GM12875 (cell line): Measurements from ENCODE around the gene MED15.

Source experiments
- H3K4me3 ChIP-seq: one replicate; pipeline ENCODE4 v1.5.1; 2011; ENCODE audit warnings: low read depth, low read length, control low read depth
- TF ChIP-seq, protein P1 (sequence below): IDR thresholded peaks from 2 replicates; pipeline ENCODE4 v1.5.1; 2011; ENCODE audit warnings: low read depth, mild to moderate bottlenecking, control low read depth, inconsistent platforms, low read length, moderate library complexity, borderline replicate concordance; ENCODE audit not compliant: insufficient read depth

MED15 gene

DNA sequence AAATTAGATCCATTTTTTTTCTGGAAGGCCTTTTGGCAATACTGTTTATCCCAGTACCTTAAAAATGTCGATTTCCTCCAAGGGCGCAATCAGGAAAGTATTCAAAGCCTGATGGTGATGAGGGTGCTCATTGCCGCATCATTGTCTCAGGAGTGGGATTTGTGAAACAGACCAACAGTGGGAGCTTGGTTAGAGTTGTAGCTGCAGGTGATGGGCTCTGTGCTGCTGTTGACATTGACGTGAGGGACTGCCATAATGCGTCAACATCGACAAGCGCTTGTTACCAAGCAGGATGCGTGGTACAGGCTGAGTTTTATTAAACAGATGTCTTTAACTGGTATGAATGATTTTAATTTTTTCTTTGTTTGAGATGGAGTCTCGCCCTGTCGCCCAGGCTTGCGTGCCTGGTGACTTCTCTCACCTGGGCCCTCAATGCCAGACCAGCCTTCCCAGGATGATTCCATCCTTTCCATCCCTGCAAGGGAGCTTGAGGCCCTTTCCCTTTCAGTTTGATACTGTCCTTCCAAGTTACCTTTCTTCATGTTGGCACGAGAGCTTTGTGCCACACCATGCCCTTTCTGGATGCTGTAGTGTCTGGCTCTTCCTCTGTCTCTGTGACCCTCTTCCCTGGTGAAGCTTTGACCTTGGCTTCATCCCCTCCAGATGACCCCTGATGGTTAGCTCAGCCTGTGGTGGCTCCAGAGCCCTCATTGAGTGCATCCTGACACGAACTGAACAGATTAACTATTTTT, 10.6 kb downstream of the MED15 start:
- TF ChIP-seq, protein P1, sequence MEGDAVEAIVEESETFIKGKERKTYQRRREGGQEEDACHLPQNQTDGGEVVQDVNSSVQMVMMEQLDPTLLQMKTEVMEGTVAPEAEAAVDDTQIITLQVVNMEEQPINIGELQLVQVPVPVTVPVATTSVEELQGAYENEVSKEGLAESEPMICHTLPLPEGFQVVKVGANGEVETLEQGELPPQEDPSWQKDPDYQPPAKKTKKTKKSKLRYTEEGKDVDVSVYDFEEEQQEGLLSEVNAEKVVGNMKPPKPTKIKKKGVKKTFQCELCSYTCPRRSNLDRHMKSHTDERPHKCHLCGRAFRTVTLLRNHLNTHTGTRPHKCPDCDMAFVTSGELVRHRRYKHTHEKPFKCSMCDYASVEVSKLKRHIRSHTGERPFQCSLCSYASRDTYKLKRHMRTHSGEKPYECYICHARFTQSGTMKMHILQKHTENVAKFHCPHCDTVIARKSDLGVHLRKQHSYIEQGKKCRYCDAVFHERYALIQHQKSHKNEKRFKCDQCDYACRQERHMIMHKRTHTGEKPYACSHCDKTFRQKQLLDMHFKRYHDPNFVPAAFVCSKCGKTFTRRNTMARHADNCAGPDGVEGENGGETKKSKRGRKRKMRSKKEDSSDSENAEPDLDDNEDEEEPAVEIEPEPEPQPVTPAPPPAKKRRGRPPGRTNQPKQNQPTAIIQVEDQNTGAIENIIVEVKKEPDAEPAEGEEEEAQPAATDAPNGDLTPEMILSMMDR, result no peak
- H3K4me3 ChIP-seq, result no peak overlapping the region

DNA sequence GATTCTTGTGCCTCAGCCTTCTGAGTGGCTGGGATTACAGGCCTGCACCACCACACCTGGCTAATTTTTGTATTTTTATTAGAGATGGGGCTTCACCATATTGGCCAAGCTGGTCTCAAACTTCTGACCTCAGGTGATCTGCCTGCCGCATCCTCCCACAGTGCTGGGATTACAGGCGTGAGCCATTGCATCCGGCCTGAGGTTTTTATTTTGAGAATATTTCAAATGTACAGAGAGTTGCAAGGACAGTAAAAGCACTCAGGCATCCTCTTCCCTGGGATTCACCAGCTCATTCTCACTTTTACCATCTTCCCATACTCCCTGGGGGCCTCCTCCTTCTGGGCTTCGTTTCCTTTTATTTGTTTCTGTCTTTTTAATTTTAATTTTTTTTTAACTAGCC, 12.1 kb downstream of the MED15 start:
- H3K4me3 ChIP-seq, result no peak overlapping the region
- TF ChIP-seq, protein P1, result no peak

DNA sequence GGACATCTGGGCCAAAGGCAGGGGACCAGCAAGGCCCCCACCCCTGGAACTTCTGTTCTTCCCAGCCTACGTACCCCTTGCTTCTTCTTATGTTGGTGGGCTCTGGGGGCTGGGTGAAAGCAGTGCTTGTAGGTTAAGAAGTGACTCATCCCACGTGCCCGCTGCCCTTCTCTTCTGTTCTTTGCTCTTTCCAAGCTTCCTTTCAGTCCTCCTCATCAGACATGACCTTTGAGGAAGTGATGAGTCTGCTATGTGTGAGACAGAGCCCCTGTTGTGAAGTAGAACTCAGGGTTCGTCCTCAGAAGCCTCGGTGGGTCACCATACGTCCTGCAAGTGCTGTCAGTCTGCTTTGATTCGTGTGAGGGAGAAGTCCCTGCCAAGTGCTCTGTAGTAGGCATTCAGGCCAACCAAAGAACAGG, 12.7 kb downstream of the MED15 start:
- H3K4me3 ChIP-seq, result no peak overlapping the region
- TF ChIP-seq, protein P1, result no peak

- no peak overlapping the region for H3K4me3 ChIP-seq
- TF ChIP-seq, protein P1, result no peak
Observed at GRCh38 chr22:20522134-20523004, 15.0 kb downstream of the MED15 start.

- TF ChIP-seq, protein P1, result no peak
- no peak overlapping the region for H3K4me3 ChIP-seq
Observed at GRCh38 chr22:20523086-20523983, 15.9 kb downstream of the MED15 start.

DNA sequence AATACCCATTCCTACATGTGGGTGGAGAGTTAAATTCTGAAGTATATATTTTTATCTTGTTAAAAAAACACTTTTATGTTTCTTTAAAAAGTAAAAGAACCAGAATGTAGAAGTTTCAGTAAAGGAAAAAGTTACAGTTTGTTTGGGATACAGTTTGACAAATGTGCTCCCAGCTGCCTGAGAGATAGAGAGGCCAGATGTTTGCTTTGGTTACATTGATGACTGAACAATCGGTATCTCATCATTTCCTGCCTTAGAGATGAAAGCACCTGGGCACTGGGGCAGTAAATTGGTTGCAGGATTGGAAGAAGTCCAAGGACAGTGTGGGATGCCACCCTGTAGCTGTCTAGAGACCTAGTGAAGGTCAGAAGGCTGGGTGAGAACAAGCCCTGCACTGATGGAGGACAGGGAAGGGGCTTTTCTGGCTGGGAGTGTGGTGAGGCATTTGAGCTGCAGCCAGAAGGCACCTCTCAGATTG, 16.6 kb downstream of the MED15 start:
- TF ChIP-seq, protein P1, result no peak
- H3K4me3 ChIP-seq, result no peak overlapping the region
